Measurements from ENCODE around the gene WDR89.
"Not testable (repeated sequence)": the region's sequence is repeated elsewhere in the genome, so short reads cannot be mapped to it uniquely, and the experiment has no call there.

Gene WDR89

DNA sequence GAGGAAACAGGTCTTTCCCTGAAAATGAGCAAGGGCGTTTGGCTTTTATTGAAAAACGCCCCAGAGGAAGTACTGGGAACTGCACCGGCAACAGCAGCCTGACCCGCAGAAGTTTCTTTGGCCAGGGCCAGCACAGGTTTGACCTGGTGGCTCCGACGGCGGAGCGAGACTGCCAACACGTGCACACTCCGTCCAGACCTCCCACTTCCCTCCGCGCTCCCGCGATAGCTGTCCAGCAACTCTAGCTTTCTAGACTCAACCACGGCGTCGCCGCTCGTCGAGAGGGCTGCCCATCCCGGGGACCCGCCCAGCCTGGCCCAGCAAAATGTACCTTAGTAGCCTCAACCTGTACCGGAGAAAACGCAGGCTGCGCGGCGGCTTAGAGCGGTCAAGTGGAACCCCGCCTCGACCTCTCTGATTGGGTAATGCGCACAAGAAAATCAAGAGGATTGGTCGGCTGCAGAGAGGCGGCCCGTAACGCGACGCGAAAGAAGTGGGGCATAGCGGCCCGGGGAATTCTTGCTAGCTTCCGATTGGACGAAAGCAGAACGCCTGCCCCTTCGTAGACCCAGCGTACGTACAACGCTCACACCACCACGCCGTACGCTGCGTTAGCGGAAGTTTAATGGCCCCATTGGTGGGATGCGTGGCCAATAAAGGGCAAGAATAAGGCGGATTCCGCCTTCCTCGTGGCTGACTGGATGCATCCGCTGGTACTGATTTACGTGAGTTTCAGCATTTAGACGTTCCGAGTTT is at the start of gene WDR89:
TSS of gene WDR89 (minus strand) at position 399 of the 756 bp plus-strand sequence. CDS start 41,929 bp downstream, outside the sequence.
- DNase-seq (ENCODE audit: low read depth in 2 of 2, low spot score in 1 of 2): peak; percentile 93 to 94

DNA sequence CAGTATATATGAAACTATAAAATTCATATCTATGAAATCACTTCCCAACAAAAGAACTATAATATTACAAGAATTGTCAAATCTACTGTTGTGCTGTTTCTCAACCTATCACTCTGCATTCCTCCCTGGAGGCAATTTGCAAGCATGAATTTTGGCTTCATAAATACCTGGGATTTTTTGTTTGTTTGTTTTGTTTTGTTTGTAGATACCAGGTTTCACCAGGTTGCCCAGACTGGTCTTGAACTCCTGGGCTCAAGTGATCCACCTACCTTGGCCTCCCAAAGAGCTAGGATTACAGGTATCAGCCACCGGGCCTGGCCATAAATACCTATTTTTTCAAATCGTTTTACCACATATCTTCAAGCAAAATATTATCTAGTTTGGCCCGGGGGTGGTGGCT is 47.5 kb upstream of the WDR89 start:
- DNase-seq (ENCODE audit: low read depth in 2 of 2, low spot score in 1 of 2): no peak

DNA sequence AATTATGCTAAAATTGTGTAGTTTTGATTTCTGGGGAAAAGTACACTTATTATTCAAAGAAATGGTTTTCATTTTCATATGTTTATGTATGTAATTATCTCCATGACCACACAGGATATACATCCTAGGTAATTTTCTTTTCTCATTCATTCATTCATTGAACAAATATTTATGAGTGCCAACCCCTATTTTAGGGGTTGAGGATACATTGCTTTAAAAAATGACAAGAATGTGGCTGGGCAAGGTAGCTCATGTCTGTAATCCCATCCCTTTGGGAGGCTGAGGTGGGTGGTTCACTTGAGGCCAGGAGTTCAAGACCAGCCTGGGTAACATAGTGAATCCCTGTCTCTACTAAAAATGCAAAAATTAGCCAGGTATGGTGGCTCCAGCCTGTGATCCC is 45.3 kb upstream of the WDR89 start:
- no peak for DNase-seq (ENCODE audit: low read depth in 2 of 2, low spot score in 1 of 2)

- DNase-seq (ENCODE audit: low read depth in 2 of 2, low spot score in 1 of 2): no peak
These were observed 43.7 kb upstream of the WDR89 start for GRCh38 chr14:63685401-63685800.

DNA sequence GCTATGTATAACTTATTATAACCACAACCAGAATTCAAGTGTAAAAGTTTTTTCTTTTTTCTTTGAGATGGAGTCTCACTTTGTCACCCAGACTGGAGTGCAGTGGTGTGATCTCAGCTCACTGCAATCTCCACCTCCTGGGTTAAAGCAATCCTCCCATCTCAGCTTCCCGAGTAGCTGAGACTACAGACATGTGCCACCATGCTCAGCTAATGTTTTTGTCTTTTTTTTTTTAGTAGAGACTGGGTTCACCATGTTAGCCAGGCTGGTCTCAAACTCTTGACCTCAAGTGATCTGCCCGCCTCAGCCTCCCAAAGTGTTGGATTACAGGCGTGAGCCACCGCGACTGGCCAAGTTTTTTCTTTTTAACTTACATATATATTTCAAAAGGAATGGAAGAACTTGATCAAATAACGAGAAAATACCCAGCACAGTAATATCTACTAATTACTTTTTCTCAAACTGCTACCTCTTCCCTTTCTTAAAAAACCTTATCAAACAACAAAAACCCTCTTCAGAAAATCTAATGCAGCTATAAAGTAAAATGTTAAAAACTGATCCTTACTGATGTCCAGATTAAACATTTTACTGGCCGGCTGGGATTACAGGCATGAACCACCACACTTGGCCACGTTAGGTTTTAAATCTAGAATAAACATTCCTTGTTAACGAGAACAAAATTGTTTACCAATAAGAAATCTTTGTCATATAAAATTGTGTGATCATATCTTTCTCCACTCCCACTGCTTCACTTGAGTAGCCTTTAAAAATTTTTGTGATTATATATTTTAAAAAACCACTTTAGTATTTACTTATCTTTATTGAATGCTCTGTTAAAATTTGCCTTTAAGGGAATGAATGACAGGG is 41.3 kb upstream of the WDR89 start:
- DNase-seq (ENCODE audit: low read depth in 2 of 2, low spot score in 1 of 2): no peak

DNA sequence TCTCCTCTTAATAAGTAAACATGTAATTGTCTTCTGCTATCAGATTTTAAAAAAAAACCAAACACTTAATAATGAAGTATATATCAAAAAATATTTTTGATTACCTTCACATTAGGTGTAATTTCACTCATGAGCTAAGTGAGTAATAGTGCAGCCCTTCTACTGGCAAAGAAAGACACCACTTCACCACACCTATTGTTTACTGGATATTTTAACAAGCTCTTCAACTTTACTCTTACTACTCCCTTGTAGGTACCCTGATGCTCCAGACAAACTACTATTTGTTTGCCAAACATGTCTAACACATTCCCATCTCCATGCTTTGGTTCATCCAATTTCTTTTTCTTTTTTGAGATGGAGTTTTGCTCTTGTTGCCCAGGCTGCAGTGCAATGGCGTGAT is 36.9 kb upstream of the WDR89 start:
- no peak for DNase-seq (ENCODE audit: low read depth in 2 of 2, low spot score in 1 of 2)

- DNase-seq (ENCODE audit: low read depth in 2 of 2, low spot score in 1 of 2): no peak
These were observed 36.3 kb upstream of the WDR89 start for GRCh38 chr14:63677891-63678379.

- no peak for DNase-seq (ENCODE audit: low read depth in 2 of 2, low spot score in 1 of 2)
These were observed 34.9 kb upstream of the WDR89 start for GRCh38 chr14:63676615-63677014.

DNA sequence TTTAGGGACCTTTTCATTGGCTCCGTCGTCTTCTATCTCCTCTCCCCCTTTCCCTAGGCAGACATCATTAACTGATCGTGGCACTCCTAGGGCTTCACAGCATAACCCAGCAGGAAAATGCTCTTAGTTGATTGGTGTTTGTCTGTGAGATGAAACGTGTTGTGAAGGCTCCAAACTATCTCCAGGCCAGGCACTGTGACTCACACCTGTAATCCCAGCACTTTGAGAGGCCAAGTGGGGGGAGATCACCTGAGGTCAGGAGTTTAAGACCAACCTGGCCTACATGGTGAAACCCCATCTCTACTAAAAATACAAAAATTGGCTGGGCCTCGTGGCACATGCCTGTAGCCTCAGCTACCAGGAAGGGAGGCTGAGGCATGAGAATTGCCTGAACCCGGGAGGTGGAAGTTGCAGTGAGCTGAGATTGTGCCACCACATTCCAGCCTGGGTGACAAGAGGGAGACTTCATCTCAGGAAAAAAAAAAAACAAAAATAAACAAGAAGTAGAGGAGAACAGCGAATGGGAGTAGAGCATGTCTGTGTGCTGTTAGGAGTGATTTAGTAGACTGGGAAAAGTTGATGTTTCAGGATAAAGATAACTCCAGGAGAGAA is 32.3 kb upstream of the WDR89 start:
- no peak for DNase-seq (ENCODE audit: low read depth in 2 of 2, low spot score in 1 of 2)

GRCh38 chr14:63673255-63673654 is 31.6 kb upstream of the WDR89 start:
- DNase-seq (ENCODE audit: low read depth in 2 of 2, low spot score in 1 of 2): no peak

- no peak for DNase-seq (ENCODE audit: low read depth in 2 of 2, low spot score in 1 of 2)
These were observed 30.9 kb upstream of the WDR89 start for GRCh38 chr14:63672417-63673180.

DNA sequence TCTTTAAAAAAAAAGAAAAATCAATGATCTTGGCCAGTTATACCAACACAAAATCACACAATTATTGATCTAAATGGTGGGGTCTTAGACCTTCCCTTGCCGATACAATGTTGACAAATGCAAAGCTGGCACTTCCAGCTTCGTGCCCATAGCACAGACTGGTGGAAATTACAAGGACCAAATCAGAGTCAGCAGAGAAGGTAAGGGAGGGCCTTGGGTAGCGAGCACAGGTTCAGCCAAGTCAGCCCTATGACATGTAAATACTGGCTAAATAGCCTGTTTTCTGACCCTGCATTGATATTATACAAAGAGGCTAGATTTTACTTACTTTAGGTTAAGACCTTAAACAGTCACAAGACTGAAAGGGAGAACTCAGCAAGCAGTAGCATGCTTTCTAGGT is 30.3 kb upstream of the WDR89 start:
- DNase-seq (ENCODE audit: low read depth in 2 of 2, low spot score in 1 of 2): no peak

- no peak for DNase-seq (ENCODE audit: low read depth in 2 of 2, low spot score in 1 of 2)
These were observed 29.0 kb upstream of the WDR89 start for GRCh38 chr14:63670692-63671091.

GRCh38 chr14:63666335-63666734 is 24.7 kb upstream of the WDR89 start:
- no peak for DNase-seq (ENCODE audit: low read depth in 2 of 2, low spot score in 1 of 2)

DNA sequence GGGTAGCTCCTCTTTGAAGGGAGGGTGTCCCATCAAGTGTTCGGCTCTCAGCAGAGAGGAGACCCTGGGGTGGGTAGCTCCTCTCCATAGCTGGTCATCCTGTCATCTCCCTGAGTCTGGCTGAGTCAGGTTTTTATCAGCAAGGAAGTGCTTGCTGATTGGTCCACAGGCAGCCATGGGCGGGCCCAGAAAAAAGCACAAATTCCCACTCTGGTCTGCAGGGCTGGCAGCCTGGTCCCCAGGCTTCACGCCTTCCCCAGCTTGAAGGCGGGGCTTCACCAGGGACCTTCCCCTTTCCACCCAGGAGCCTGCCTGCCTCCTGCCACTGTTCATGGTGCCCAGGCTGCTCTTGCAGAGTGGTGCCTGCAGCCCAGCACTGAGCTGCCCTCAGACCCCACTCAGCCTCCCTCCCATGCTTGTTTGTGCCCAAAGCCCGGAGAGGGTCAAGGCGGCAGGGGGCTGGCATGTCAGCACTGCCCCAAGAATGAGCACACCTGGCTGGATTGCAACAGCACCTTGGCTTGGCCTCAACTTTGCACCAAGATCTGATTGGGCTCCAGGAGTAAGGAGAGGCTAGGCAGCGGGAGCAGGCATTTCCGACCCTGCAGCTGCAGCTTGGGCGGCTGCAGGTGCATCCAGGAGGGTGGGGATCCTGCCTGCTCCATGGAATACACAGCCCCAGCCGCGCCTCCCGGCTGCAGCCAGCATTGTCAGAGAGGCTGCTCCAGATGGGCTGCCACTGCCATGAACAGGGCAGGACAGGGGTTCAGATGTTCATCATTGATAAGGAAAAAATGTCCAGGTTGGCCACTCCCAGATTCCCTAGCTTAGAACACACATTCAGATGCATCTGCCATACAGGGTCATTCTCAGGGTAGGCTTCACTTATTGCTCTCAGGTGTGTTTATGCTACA is 22.0 kb upstream of the WDR89 start:
- no peak for DNase-seq (ENCODE audit: low read depth in 2 of 2, low spot score in 1 of 2)

- DNase-seq (ENCODE audit: low read depth in 2 of 2, low spot score in 1 of 2): no peak
These were observed 21.1 kb upstream of the WDR89 start for GRCh38 chr14:63662776-63663175.

DNA sequence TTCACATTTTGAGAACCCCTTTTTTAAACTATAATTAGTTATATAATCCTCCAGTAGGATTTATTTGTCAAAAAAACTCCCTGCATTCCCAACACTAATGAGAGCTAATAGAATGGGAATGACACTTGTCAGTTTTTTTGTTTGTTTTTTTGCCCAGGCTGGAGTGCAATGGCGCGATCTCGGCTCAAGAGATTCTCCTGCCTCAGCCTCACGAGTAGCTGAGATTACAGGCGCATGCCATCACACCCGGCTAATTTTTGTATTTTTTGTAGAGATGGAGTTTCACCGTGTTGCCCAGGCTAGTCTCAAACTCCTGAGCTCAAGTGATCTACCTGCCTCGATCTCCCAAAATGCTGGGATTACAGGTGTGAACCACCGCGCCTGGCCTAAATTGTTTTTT is 20.2 kb upstream of the WDR89 start:
- DNase-seq (ENCODE audit: low read depth in 2 of 2, low spot score in 1 of 2): not testable (repeated sequence)

DNA sequence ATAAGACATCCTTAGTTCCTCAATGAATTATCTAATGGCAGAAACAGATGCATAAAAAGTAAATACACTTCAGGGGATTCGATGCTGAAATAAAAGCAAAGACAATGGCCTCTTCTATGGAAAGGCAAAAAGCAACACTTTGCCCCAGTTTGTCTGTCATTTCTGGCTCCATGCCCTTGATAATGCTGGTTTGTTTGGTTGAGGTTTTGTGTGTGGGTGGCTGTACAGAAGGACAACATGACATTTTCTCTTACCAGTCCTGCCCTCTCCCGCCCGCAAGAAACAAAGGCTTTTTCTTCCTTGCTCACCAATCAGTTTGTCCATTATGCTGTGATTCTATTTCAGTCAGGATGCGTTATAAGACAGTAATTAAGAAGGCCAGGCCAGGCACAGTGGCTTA is 18.1 kb upstream of the WDR89 start:
- DNase-seq (ENCODE audit: low read depth in 2 of 2, low spot score in 1 of 2): no peak

- DNase-seq (ENCODE audit: low read depth in 2 of 2, low spot score in 1 of 2): no peak
These were observed 14.5 kb upstream of the WDR89 start for GRCh38 chr14:63656194-63656593.

DNA sequence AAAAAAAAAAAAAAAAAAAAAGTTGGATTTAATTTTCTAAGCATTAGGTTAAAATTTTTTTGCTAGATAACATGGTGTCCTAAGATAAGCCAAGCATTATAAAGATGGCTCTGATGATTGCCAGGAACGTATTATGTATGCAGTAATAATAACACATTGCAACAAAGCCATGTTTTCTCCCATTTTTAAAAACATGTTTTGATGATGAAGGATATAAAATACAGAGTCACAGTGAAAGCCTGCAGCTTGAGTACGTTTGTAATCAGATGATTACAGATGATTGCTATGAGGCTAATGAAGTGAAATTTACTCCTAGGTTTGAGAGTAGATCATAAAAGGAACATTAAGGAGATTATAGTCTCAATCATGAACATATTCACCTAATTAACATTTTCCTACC is 13.3 kb upstream of the WDR89 start:
- no peak for DNase-seq (ENCODE audit: low read depth in 2 of 2, low spot score in 1 of 2)

All from stimulated activated CD8-positive, alpha-beta memory T cell treated with anti-CD3 and anti-CD28 coated beads, Interleukin-4, amount 100 ng/mL, for 4 hours (primary cell).